ENCODE results near the gene CDH18.

GRCh38 chr5:19534751-19535150 is 453.2 kb downstream of the CDH18 start:
- no peak for TF ChIP-seq CTCF (IDR thresholded peaks at IDR 0.05; ENCODE audit: extremely low read depth in 1 of 2, insufficient read depth in 1 of 2, low read depth in 1 of 2, low read length in 2 of 2)
- no peak for TF ChIP-seq POLR2A (IDR thresholded peaks at IDR 0.05; ENCODE audit: low read depth, low read length)
- no peak for TF ChIP-seq POLR2AphosphoS5 (IDR thresholded peaks at IDR 0.05; ENCODE audit: insufficient read depth, low read depth, low read length)
- no peak for TF ChIP-seq EZH2 (IDR thresholded peaks at IDR 0.05; ENCODE audit: borderline replicate concordance, low read depth, low read length, severe bottlenecking)
- no peak for TF ChIP-seq MAX (IDR thresholded peaks at IDR 0.05; ENCODE audit: insufficient read depth, insufficient read length)
- TF ChIP-seq MYC (IDR thresholded peaks at IDR 0.05; ENCODE audit: low read depth, low read length) = no peak

Measured in endothelial cell of umbilical vein (primary cell).